NCI-H524 (cell line): ENCODE results near the gene VSIG2.
A peak's percentile ranks its signal among the peaks of the same experiment; 100 is the strongest.

Experiments
- DNase-seq, 2 experiments: peaks; one replicate each; lab custom pipeline; 2025; lab: John Stamatoyannopoulos, UW

The VSIG2 gene

GRCh38 chr11:124722176-124722575 lies 29.9 kb downstream of the VSIG2 start:
- no peak for DNase-seq

DNA sequence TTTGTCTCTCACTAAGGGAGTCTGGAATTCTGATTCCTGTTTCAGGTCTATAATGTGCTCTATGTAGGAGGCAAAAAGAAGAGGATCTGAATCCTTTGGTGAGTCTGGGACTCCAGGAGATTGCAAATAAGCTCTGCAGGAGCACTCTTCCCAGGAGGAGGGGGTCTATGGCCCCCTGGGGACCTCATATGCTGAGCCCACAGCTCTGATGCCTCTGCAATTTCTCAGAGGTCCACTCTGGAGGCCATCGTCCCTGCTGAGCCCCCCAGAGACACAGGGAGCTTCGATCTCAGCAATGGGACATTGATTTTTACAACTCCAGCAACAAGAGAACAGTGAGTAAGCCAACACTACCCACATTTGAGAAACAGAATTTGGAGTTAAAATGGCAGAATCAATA lies 32.5 kb downstream of the VSIG2 start:
- DNase-seq, result no peak

GRCh38 chr11:124718801-124719200 lies 33.3 kb downstream of the VSIG2 start:
- no peak for DNase-seq

- DNase-seq, result peak in 1 of 2 experiments; percentile 26
Measured at GRCh38 chr11:124717786-124718651, 34.0 kb downstream of the VSIG2 start.

DNA sequence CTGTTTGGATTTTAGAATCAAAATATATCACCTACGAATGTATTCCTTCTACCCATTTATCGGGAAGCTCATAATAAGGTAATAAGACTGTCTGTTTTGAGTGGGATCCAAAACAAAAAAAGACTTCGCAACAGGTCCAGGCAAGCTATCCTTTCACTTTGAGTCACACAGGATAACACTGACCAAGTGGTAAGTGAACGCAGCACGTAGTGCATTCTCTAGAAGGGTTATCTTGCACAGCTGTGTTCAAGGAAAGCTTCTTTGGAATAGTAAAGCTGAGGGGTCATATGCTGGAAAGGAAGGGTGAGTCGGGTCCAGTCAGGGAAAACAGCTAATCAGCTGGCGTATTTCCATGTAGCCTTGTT lies 34.7 kb downstream of the VSIG2 start:
- peak in 1 of 2 experiments; percentile 25 for DNase-seq

- DNase-seq, result peak; percentile 54 to 75
Measured at GRCh38 chr11:124716591-124716990, 35.5 kb downstream of the VSIG2 start.

- DNase-seq, result no peak
Measured at GRCh38 chr11:124712392-124712791, 39.7 kb downstream of the VSIG2 start.

- no peak for DNase-seq
Measured at GRCh38 chr11:124707829-124708228, 44.2 kb downstream of the VSIG2 start.

- DNase-seq, result no peak
Measured at GRCh38 chr11:124700028-124700427, 52.0 kb downstream of the VSIG2 start.

GRCh38 chr11:124699547-124699946 lies 52.5 kb downstream of the VSIG2 start:
- DNase-seq, result no peak
